GM19468 (cell line): Measurements from ENCODE around the gene POLR1D.
A peak's percentile ranks its signal among the peaks of the same experiment; 100 is the strongest.
"Not testable (repeated sequence)": the region's sequence is repeated elsewhere in the genome, so short reads cannot be mapped to it uniquely, and the experiment has no call there.

ENCODE experiments used
- ATAC-seq: cut with Tn5 transposase; IDR thresholded peaks from one replicate; pipeline ENCODE4 v1.9.1; 2021; ENCODE audit warnings: mild to moderate bottlenecking, moderate library complexity, moderate number of reproducible peaks; ENCODE audit not compliant: unreplicated experiment; ENCODE audit errors: extremely low read depth

The POLR1D gene

DNA sequence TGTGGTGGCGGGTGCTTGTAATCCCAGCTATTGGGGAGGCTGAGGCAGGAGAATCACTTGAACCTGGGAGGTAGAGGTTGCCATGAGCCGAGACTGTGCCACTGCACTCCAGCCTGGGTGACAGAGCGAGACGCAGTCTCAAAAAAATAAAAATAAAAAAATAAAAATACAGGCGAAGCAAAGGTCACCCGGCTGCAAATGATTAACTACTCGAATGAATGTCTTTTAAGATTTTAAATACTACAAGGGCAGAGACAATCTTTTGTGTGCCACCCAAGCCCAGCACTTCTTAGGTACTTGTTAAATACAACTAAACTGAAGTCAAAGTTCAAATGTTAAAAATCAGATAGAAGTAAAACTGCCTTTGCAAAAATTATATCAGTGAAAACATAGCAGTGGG lies 8.1 kb upstream of the POLR1D start:
- ATAC-seq, result no peak

DNA sequence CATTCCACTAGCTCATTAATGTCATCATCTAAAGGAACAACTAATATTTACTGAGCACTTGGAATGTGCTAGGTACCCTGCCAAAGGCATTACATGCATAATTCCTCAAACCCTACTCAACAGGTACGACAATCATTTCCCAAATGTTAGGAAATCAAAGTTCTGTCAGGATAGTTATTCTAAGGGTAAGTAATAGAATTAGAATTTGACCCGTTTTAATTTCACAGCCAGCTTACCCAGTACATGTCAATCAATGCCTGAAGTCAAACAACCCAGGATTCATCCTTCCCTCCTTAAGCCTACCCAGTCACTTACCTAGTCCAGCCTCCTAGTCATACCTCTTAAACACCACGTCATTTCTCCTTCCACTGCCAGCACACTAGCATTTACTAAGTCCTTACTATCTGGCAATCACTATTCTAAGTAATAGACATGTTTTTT lies 3.8 kb upstream of the POLR1D start:
- no peak for ATAC-seq

DNA sequence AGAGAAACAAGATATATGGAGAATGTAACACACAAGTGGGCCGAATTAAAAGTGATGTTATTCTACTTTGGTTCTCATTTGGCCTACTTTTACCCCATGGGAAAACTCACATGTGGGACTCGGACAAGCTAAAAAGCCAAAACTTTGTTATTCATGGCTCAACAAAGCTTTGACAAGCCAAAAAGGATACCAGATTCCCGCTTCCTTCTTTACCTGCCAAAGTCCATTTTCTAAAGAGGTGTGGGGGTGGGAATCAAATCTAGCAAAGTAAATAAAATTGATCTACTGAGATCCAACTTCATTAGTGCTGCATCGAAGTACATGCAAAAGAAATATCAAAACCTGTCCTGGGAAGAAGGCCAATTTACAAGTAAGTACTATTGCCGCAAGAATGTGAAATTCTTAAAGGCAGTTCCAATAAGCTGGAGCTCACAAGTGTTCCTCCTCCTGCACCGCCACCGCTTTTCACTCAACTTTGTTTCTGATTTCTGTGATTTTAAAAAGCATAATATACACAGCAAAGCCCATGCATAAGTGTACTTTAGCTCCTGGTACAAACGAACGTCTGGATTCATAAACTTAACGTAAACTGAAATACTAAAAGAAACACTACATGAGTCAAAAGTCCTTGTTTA lies 2.5 kb upstream of the POLR1D start:
- ATAC-seq, result no peak

DNA sequence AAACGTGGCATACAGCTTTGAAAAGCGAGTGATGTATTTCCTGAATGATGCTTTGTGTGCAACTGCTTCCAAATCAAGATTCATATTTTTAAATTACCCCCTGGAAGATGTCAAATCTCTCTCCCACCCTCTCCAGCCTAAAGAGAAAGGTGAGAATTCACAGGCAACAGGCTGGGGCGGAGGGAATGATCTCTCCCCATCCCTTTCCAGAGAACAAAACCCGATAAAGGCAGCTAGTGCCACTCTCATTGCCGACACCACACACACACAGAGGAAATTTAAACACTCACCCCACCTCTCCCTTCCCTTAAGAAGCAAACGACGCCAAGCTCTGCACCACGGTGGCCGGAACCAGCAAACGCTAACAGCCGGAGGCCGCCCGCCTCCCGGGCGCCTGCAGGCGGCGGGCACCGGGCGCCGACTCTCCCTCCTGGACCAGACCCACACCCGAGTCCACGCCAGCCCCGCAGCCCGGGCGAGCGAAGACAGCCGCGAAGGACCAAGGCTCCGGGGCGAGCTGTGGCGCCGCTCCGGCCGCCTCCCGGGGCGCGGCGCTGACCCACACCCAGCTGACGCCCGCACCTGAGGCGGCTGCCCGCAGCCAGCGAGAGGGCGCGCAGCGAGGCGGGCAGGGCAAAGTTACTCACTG lies 1.8 kb upstream of the POLR1D start:
- ATAC-seq, result peak; percentile 25

DNA sequence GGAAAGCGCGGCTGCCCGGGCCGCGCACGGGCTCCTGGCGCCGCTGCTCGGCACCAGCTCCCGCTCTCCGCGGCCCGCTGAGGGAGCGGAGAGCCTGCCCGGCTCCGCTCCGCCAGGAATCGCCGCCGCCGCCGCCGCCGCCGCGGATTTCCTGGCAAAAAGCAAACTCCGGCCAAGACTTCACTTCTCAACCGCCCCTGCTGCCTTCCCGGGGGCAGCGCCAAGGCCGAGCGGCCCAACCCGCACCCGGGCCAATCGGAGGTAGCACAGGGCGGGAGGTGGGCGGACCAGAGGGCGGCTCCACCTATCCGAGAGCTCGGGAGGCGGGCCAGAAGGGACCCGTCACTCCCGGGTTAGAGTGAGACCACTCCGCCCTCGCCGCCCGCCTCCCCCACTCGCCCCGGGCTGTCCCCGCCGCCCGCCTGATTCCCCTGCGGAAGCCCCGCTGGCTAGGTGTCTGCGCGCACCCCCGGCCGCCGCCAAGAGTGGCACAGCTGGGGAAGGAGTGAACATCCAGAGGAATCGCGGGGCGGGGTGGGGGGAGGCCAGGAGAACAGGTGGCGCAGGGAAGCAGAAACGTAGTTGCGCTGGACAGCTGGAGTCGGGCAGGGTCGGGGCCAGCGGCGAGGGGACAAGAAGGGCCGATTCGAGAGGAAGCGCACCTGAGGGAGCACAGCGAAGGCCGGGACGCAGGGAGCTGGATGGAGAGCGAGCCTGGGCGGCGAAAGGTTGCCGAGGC lies 1.1 kb upstream of the POLR1D start, which contains the start of gene LNX2:
Gene LNX2, minus strand, starts transcription at position 153 of the 739 bp plus-strand sequence. CDS start 38,826 bp downstream, outside the sequence.
- peak; percentile 89 for ATAC-seq

DNA sequence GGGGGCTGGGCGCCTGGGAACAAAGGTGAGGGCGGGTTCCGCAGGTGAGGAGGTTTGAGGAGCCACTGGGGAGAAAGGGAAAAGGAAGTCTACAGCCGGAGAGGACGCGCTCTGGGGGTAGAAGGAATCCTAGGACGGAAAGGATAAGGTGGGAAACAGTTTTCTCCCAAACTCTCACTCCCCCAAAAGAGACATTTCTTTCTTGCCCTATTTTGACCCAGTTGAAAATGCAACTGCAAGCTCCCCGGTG lies 651 bp upstream of the POLR1D start:
- ATAC-seq, result no peak

DNA sequence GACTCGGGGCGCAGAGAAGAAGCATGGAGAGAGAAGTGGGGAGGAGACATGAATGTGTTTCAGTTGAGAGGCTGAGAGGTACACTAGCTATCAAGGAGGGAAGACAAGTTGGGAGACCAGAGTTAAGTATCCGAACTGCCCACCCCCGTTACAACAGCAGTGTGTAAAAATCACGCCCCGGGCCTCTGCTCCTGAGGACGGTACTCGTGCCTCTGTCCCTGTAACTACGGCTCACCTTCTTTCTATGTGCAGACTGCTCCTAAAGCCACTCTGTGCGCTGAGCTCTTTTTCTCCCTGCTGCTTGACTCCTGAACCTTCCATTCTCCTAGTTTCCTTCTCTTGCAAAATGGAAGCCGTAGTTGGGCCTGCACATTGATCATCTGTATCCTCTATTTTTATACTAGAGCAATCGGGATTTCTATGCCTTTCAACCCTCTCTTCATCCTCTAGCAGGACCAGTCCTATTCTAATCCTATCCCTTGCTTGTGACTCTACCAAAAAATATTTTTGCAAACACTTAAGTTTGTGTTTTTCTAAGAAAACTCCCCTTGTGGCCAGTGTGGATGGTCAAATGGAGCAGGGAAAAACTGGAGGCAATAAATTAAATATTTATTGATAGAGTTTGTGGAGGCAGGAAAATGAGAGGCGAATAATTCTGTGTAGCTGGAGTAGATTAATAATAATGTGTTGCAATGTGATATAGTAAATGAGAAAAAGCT lies 569 bp downstream of the POLR1D start:
- no peak for ATAC-seq

DNA sequence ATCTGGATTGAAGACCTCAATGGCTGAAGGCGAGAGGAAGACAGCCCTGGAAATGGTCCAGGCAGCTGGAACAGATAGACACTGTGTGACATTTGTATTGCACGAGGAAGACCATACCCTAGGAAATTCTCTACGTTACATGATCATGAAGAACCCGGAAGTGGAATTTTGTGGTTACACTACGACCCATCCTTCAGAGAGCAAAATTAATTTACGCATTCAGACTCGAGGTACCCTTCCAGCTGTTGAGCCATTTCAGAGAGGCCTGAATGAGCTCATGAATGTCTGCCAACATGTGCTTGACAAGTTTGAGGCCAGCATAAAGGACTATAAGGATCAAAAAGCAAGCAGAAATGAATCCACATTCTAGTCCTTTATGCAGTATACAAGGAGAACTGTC lies 1.2 kb downstream of the POLR1D start:
- no peak for ATAC-seq

DNA sequence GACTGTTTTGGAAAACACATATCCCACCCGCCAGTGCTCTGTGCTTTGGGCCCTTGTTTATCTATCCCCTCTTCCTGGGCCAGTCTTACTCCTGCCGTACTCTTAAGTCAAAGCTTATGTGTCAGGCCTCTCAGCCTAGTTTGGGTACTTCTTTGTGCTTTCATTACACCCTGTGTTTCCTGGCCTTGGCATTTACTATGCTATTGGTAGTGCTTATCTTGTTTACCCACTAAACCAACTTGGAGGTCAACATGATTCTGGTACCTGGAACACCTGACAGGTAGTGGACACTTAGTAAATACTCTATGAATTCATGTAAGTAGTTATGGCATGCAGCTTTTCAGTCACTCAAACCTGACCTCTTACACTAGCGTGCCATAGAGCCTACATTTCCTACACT lies 2.4 kb downstream of the POLR1D start:
- no peak for ATAC-seq

DNA sequence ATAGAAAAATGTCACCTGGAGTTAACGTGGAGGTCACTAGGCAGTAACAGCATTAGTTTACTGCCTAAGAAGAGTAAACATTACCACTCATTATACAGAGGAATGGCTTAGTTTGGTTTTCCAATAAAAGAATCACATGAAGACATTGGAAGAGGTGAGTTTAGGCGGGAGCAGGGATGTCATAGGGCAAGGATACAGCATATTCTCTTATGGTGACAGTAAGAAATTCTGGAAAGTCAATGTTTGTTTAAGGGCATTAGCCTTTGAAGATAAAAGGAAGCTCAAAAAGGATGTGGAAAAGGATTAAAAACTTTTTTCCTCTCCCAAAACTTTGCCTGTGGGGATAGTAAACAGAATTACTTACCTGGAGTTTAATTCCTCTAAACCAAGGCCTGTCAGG lies 4.1 kb downstream of the POLR1D start:
- ATAC-seq, result no peak

DNA sequence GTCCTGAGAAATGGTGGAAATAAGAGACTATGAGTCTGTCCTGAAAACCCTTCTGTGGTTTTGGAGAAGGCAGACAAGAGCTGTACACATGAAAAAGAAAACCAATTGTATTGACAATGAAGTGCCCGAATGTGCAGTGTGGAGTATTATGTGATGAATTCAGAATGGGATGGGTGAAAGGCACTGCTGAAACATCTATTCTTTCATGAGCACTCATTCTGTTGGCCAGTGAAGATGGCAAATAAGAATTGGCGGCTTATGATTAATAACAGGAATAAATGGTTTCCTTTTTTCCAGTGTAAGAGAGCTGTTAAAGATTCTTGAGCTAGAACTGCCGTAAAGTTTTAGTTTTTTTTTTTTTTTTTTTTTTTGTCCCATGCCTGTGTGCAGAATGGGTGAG lies 5.7 kb downstream of the POLR1D start:
- no peak for ATAC-seq

DNA sequence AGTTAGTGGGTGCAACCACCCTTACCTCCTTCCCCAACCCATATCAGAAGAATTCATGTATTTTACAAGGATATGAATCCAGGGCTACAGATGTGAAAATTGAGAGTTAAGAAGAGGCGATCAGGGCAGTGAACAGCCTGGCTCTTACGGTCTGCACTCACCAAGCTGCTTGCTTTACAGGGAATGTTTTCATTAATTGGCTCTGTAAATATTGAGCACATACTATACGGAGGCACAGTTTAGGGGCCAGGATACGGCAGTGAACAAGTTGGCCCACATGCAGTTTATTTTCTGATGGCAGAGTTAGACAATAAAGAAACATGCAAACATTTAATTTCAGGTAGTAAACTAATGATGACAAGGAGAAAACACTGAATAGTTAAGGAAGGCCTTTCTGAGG lies 6.4 kb downstream of the POLR1D start:
- no peak for ATAC-seq

DNA sequence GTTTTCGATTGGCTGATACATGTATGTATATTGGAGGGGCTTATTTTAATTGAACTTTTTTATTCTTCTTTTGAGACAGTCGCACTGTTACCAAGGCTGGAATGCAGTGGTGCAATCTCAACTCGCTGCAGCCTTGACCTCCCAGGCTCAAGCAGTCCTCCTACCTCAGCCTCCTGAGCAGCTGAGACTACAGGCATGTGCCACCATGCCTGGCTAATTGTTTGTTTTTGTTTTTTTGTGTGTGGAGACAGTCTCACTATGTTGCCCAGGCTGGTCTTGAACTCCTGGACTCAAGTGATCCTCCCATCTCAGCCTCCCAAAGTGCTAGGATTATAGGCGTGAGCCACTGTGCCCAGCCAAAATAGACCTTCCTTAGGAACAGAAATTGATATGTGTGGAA lies 7.1 kb downstream of the POLR1D start:
- ATAC-seq, result not testable (repeated sequence)

DNA sequence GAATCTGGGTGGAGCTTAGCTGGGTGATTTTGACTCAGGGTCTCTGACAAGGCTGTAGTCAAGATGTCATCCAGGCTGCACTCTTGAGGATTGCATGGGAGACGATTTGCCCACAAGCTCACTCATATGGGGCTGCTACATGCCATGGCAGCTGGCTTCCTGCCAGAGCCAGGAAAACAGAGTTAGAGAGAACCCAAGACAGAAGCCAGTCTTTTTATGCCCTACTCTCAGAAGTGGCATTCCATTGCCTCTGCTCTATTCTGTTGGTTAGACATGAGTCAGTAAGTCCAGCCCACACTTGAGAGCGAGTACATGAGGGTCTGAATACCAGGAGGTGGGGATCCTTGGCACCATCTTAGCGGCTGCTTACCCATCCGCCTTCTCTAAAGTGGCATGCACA lies 9.5 kb downstream of the POLR1D start:
- ATAC-seq, result no peak

DNA sequence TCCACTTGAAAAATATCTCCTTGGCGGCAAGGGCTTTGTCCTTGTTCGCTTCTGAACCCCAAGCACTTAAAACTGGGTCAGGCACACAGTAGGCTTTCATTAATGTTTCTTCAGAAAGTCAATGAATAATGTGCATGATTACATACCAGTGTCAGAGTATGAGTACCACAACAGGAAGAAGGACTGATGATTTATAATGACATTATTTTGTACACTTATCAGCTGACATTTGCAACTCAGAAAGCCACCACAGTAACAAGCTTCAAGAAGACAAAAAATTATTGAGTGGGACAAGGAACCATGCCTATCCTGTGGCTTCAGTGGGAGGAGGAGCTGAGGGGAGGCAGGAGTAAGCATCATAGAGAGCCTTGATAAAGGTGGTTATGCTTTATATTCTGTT lies 10.0 kb downstream of the POLR1D start:
- ATAC-seq, result no peak

DNA sequence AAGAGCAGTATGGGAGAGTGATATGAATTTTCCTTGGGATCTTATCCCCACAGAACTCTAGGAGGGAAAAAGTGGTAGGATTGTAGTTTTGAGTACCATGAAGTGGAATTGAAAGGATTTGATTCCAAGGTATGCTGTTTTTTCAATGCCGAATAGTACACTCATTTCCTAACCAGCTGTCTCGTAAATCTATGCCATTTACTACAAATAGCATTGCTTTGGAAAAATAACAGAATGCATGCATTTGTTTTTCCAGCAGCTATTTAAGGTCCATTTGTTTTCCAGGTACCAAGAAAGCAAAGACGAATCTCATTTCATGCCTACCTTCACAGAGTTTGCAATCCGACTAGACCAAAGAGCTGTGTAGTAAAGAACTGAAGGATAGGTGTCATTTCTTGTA lies 10.5 kb downstream of the POLR1D start:
- ATAC-seq, result no peak

DNA sequence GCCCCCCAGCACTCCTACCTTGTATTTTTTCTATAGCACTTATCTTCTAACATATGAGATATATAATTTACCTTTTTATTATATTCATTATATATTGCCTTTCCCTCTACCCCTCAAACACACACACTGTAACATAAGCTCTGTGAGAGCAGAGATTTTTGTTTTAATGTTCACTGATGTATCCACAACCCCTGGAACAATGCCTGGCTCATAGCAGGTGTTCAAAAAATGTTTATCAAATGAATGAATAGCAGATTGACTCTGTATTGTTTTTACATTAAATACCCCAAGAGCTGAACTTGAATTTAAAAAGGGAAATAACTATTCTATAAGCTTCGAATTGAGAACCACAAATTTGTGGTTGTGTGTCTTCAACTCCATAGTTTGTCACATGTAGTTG lies 11.0 kb downstream of the POLR1D start:
- ATAC-seq, result no peak

DNA sequence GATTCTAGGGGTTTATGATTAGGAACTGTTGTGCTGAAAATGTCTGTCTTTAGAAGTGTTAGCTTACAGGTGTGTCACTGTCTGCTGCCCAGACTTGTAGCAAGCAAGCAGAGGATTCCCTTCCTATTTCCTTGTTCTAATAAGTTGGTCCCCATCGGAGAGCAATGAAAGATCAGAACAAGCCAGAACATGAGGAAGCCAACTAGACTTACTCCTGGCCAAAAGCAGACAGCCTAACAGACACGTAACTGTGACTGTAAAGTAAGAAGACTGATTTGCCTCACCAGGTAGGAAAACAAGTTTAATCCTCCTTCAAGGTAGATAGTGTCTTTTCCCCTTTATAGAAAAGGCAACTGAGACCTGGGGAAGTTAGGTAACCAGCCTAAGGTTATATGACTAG lies 12.5 kb downstream of the POLR1D start:
- ATAC-seq, result no peak

DNA sequence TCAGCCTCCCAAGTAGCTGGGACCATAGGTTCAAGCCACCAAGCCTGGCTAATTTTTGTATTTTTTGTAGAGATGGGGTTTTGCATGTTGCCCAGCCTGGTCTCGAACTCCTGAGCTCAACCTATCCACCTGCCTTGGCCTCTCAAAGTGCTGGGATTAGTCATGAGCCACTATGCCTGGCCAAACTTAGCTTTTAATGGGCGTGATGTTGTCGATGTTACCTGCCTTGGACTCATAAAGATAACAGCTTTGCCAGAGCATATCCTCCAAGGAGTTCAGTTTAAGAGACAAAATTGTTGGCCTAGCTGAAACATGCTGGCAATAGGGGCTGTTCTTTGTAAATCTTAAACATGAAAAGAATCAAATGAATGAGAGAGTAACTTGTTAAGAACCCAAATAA lies 13.1 kb downstream of the POLR1D start:
- no peak for ATAC-seq

DNA sequence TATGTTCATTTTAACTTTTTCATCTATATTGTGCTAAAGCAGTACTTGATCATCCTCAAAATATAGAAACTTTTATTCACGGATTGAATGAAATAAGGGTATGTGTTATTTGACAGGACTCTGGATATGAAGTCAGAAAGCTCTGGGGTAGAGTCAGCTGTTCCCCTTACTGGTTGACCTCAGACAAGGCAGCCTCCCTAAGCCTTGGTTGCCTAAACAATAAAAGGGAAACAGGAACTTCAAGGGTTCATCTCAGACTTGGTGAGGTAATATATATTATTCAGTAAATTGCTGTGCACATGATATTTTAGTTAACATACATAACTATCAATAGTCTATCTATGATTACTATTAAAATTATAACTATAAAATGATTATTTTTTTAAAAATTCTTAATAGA lies 13.6 kb downstream of the POLR1D start:
- ATAC-seq, result no peak
